Measurements from ENCODE around the gene TGFBR2.

TGFBR2 gene

DNA sequence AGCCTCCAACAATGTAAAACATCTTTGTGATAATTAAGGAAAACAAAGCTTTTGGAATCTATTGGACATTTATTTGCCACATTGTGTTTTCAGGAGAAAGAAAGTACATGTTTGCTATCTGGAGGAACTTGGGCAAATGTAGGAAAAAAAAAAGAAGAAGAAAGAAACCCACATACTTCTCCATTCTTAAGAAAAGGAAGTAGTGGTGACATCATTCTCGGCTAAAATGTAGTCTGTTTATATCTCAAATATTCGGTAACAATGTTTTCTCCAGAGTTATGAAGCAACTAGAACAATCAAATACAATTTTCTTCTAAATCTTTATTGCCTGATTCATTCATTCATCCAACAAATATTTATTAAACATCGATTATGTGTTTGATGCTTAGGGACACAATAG lies 2.3 kb upstream of the TGFBR2 start:
- TF ChIP-seq, protein P1, sequence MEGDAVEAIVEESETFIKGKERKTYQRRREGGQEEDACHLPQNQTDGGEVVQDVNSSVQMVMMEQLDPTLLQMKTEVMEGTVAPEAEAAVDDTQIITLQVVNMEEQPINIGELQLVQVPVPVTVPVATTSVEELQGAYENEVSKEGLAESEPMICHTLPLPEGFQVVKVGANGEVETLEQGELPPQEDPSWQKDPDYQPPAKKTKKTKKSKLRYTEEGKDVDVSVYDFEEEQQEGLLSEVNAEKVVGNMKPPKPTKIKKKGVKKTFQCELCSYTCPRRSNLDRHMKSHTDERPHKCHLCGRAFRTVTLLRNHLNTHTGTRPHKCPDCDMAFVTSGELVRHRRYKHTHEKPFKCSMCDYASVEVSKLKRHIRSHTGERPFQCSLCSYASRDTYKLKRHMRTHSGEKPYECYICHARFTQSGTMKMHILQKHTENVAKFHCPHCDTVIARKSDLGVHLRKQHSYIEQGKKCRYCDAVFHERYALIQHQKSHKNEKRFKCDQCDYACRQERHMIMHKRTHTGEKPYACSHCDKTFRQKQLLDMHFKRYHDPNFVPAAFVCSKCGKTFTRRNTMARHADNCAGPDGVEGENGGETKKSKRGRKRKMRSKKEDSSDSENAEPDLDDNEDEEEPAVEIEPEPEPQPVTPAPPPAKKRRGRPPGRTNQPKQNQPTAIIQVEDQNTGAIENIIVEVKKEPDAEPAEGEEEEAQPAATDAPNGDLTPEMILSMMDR (IDR thresholded peaks at IDR 0.05): no peak
- no peaks in the 10 kb centered on the region for H3K9me3 Mint-ChIP-seq
- no peaks in the 10 kb centered on the region for H3K36me3 Mint-ChIP-seq (ENCODE audit: low read depth)
- H3K27me3 Mint-ChIP-seq (ENCODE audit: low read depth, poor library complexity): peaks cover 21% of the 10 kb centered on the region
- H3K27ac Mint-ChIP-seq: no peak overlapping the region
- peaks cover 12% of the 10 kb centered on the region for H3K4me1 Mint-ChIP-seq
- peak overlapping the region; percentile 60 for H3K4me3 Mint-ChIP-seq
- DNase-seq: no peak

DNA sequence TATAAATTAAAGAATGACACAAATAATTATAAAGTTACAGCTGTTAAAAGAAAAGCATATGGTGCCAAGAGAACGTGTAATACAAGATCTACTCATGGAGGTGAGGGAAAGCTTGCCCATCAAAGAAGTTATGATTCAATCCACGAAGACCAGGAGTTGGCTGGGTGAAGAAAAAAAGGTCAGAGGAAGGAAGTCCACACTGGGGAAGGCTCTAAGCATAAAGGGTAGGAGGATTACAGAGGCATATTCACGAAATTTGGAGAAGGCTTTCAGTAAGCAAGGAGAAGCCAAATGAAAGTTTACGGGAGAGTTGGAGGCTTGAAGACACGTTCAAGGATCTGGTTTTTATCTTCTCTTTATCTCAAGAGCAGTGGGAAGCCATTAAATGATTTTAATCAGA lies 1.8 kb upstream of the TGFBR2 start:
- no peak for DNase-seq

DNA sequence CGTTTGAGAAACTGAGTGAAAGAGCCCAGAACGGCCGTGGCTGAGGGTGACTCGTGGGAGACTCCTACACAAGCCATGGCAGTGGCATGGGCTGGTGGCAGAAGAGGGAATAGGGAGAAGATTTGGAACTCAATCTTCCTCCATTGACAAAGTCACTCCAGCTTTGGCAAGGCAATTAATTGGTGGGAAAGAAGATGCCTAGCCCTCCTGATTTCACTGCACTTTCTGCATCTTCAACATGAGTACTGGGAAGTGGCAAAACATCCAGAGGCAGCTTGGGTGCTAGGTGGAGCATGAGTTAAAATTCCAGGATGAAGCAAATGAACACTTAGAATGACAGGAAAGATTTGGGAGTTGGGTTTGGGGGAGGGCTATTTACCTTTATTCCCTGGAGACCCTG lies 1.4 kb upstream of the TGFBR2 start:
- H3K27ac Mint-ChIP-seq: no peak overlapping the region
- TF ChIP-seq, protein P1 (IDR thresholded peaks at IDR 0.05): no peak
- H3K4me3 Mint-ChIP-seq: peak overlapping the region; percentile 97

More for the DNA sequence above, 1.8 kb upstream of the TGFBR2 start:
- peak overlapping the region; percentile 60 for H3K4me3 Mint-ChIP-seq
- H3K4me1 Mint-ChIP-seq: peaks cover 12% of the 10 kb centered on the region
- TF ChIP-seq, protein P1 (IDR thresholded peaks at IDR 0.05): no peak
- no peaks in the 10 kb centered on the region for H3K36me3 Mint-ChIP-seq (ENCODE audit: low read depth)
- H3K27ac Mint-ChIP-seq: no peak overlapping the region
- no peaks in the 10 kb centered on the region for H3K9me3 Mint-ChIP-seq
- H3K27me3 Mint-ChIP-seq (ENCODE audit: low read depth, poor library complexity): peaks cover 21% of the 10 kb centered on the region

DNA sequence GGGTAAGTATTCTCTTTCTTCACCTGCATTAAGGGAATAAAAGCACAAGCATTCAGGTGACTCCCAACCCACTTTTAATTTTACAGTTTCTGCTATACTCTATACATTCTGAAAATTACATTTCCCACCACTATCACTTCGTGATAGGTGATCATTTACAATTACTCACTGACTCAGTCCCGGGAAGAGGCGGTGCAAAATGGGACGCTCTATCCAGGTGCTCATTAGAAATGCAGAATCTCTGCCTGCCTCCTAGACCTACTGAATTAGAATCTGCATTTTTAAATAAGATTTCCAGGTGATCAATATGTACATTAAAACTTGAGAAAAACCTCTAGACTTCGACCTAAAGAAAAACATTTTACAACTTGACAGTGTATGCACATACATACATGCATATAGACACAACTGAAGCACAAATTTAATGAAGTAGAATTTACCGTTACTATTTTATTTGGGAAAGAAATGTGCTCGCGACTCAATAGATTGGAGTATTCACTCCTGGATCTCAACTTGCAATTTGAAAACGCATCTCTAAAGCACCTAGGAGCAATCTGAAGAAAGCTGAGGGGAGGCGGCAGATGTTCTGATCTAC lies 598 bp upstream of the TGFBR2 start:
- peaks cover 21% of the 10 kb centered on the region for H3K27me3 Mint-ChIP-seq (ENCODE audit: low read depth, poor library complexity)
- TF ChIP-seq, protein P1 (IDR thresholded peaks at IDR 0.05): no peak
- peaks cover 12% of the 10 kb centered on the region for H3K4me1 Mint-ChIP-seq
- H3K36me3 Mint-ChIP-seq (ENCODE audit: low read depth): no peaks in the 10 kb centered on the region
- H3K4me3 Mint-ChIP-seq: peak overlapping the region; percentile 97
- peak overlapping the region; percentile 79 for H3K27ac Mint-ChIP-seq
- DNase-seq: no peak
- H3K9me3 Mint-ChIP-seq: no peaks in the 10 kb centered on the region

More for the DNA sequence above, 1.4 kb upstream of the TGFBR2 start:
- no peak for DNase-seq
- Mint-ChIP-seq H3K9me3 (no peaks in the 10 kb centered on the region), H3K36me3 (ENCODE audit: low read depth) (no peaks in the 10 kb centered on the region), H3K4me1 (peaks cover 12% of the 10 kb centered on the region), H3K27me3 (ENCODE audit: low read depth, poor library complexity) (peaks cover 21% of the 10 kb centered on the region)

DNA sequence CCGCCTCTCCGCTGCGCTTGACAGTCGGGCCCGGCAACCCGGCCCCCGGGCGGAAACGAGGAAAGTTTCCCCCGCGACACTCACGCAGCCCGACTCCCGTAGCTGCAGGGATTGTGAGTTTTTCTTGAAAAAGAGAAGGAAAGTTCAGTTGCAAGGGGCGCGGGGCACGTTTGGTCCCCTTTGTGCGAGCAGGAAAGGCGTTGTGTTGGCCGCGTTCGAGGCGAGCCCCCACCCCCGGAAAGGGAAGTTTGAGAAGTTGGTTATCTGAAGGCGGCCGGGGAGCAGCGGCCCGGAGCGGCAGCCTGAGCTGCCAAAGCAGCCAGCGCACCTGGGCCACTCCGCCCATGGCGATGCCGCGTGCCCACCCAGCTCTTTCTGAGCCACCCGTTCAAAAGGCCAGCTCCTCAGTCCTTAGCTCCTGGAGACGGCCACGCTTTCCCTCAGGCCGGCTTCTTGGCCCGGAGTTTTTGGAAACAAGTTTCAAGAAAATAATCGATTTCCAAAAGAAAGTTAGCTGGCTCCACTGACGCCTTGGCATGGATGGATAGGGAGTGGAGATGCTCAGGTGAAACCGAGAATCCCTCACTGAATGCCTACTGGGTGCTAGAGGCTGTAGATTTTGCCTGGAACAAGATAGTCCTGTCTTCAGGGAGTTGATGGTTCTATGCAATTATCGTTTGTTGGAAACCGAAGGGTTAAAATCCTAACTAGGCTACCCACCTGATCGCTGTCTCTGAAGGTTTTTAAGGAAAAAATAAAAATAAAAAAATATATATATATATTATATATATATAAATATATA lies 832 bp downstream of the TGFBR2 start:
- Mint-ChIP-seq H3K9me3 (no peaks in the 10 kb centered on the region), H3K27ac (peak overlapping the region; percentile 89), H3K27me3 (ENCODE audit: low read depth, poor library complexity) (peaks cover 21% of the 10 kb centered on the region), H3K4me1 (peaks cover 12% of the 10 kb centered on the region), H3K4me3 (peak overlapping the region; percentile 97), H3K36me3 (ENCODE audit: low read depth) (no peaks in the 10 kb centered on the region)
- TF ChIP-seq, protein P1 (IDR thresholded peaks at IDR 0.05): no peak
- peak; percentile 54 for DNase-seq

Data from nephron progenitor cell (in vitro differentiated cells).